ENCODE results near the gene RPL22. TPM values are rescaled to one million over a fixed set of nuclear protein-coding genes. Genes with fewer than 3 reads are reported as not detected.

Gene RPL22
- total and polyA plus RNA-seq, 2 of the 13 experiments (the other 11 are each of a cell fraction or from before 2014, with no cell fraction given): 214 to 545 TPM

- TF ChIP-seq PBX2 (CRISPR knock-in tag; IDR thresholded peaks at IDR 0.05) (no peak), SP2 (CRISPR knock-in tag; IDR thresholded peaks at IDR 0.05) (no peak; the same call in 1 of the 2 replicates), AKNA (CRISPR knock-in tag; IDR thresholded peaks at IDR 0.05; ENCODE audit: borderline replicate concordance) (no peak), TFDP1 (CRISPR knock-in tag; IDR thresholded peaks at IDR 0.05; ENCODE audit: borderline replicate concordance) (peak; percentile 51; the same call in 1 of the 2 replicates), ZSCAN21 (CRISPR knock-in tag; IDR thresholded peaks at IDR 0.05; ENCODE audit: borderline replicate concordance) (no peak), ZNF788 (CRISPR knock-in tag; IDR thresholded peaks at IDR 0.05; ENCODE audit: borderline replicate concordance) (peak; percentile 80; the same call in 1 of the 2 replicates), THAP11 (CRISPR knock-in tag; IDR thresholded peaks at IDR 0.05) (no peak; the same call in 1 of the 2 replicates), ZNF549 (CRISPR knock-in tag; IDR thresholded peaks at IDR 0.05) (no peak), SP4 (CRISPR knock-in tag; IDR thresholded peaks at IDR 0.05) (peak; percentile 58; the same call in 1 of the 2 replicates), NFIB (CRISPR knock-in tag; IDR thresholded peaks at IDR 0.05; ENCODE audit: borderline replicate concordance) (no peak), SMAD1 (CRISPR knock-in tag; IDR thresholded peaks at IDR 0.05; ENCODE audit: borderline replicate concordance, low read depth) (no peak), SNAPC4 (CRISPR knock-in tag; IDR thresholded peaks at IDR 0.05) (0 out of 2 replicates have a peak, but pooled peaks have one; percentile 77)
- TF ChIP-seq, protein P1, sequence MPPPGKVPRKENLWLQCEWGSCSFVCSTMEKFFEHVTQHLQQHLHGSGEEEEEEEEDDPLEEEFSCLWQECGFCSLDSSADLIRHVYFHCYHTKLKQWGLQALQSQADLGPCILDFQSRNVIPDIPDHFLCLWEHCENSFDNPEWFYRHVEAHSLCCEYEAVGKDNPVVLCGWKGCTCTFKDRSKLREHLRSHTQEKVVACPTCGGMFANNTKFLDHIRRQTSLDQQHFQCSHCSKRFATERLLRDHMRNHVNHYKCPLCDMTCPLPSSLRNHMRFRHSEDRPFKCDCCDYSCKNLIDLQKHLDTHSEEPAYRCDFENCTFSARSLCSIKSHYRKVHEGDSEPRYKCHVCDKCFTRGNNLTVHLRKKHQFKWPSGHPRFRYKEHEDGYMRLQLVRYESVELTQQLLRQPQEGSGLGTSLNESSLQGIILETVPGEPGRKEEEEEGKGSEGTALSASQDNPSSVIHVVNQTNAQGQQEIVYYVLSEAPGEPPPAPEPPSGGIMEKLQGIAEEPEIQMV (CRISPR knock-in tag; IDR thresholded peaks at IDR 0.05; ENCODE audit: low read depth): 0 out of 2 replicates have a peak, but pooled peaks have one; percentile 64
- TF ChIP-seq, protein P2, sequence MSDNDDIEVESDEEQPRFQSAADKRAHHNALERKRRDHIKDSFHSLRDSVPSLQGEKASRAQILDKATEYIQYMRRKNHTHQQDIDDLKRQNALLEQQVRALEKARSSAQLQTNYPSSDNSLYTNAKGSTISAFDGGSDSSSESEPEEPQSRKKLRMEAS (IDR thresholded peaks at IDR 0.05): peak; percentile 57; the same call in 1 of the 2 replicates
Measured at GRCh38 chr1:6205849-6206519, 6.6 kb upstream of the RPL22 start, which contains the start of gene RNF207 (continued).
